NCI-H226 (cell line): ENCODE data around the gene TSHZ1.

ENCODE experiments used
- DNase-seq: peaks from one replicate; pipeline ENCODE4 v3.0.0-alpha.2; 2015

Gene TSHZ1

DNA sequence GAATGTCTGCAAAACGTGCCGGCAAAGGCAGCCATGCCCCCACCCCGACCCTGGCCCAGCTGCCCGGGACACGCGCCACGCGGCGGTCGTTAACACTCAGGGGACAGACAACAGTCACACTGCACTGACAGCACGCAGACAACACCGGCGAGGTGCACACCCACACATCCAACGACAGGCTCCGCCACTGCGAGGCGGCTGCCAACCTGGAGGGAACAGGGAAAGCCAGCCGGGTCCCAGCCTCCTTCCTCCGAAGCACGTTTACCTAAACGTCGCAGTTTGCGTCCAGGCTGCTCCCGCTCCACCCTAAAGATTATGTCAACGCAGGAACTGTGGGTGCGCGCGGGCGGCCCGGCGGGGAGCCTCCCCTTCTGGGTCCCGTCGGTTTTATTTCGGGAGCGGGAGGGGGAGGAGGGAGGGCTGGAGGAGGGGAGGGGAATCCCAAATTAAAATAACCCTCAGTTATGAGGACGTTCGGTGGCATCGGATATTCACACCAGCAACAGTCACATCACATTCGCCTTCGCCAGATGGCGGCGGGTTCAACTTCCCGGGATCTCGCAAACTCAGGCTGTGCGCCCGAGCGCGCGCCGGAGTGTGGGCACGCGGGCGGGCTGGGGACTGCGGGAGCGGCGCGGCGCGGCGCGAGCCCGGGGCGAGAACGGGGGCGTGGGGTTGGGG lies 2.3 kb upstream of the TSHZ1 start:
- DNase-seq: peak; percentile 26

DNA sequence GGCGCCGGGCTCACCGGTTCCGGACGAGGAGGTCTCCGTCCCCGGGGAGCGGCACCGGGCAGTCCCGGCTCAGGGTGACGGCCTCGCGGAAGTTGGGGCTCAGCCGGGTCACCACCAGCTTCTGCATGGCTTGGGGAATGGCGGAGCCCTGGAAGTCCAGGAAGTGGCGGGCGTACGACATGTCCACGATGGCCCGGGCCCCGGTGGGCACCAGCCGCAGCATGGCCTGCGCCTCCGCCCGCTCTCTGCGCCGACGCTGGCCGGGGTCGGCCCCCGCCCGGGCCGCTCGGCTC lies 1.8 kb upstream of the TSHZ1 start:
- no peak for DNase-seq

DNA sequence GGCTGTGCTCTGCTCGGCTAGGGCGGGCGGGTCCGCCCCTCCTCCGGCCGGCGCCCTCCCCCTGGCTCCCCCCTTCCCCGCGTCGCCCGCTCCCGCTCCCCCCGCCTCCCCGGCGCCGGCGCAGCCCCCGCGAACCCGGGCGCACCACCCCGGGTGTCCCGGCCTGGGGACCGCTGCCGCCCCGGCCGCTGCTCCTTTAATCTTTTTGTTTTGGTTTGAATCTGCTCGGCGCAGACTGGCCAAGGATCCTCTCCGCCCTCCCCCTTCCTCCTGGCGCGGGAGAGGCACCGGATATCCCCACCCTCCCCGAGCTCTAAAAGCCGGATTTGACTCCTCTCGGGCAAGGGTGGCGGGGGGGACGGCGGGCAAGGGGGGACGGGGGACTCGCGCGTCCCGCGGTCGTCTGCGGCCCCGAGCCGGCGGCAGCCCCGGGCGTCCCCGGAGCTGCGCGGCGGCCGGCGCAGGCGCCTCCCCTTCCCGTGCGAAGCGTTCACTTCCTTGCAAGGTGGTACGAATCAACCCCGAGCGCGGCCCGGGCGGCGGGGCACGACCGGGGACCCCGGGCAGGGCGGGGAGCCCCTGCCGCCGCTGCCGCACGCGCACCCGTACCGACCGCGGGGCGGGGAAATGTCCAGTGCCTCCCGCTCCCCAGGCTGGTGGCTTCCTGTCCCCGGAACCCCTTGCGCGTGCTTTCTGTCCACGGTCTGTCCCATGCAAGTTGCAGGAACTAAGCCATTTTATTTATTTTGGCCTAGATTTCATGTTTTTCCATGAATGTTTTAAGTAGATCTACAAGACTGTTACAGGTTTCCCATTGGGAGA lies 1.3 kb upstream of the TSHZ1 start, which contains the start of gene PTGR3:
PTGR3 (minus strand) TSS at position 11 of the 822 bp plus-strand sequence. CDS start 81 bp downstream, outside the sequence.
- DNase-seq: peak; percentile 48

DNA sequence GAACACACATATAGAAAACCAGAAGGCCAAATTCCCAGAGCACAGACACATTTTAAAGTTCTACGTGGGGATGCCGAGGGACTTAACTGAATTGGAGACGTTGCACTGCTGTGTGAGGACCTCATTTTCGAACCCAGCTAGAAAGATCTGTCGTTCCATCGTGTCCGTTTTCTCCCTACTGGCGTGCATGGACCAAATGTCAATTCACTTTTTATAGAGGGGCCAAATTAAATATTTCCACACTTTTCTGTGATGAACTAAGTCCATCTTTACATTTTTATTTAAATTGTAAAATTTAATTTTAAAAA lies 692 bp upstream of the TSHZ1 start:
- DNase-seq: no peak

DNA sequence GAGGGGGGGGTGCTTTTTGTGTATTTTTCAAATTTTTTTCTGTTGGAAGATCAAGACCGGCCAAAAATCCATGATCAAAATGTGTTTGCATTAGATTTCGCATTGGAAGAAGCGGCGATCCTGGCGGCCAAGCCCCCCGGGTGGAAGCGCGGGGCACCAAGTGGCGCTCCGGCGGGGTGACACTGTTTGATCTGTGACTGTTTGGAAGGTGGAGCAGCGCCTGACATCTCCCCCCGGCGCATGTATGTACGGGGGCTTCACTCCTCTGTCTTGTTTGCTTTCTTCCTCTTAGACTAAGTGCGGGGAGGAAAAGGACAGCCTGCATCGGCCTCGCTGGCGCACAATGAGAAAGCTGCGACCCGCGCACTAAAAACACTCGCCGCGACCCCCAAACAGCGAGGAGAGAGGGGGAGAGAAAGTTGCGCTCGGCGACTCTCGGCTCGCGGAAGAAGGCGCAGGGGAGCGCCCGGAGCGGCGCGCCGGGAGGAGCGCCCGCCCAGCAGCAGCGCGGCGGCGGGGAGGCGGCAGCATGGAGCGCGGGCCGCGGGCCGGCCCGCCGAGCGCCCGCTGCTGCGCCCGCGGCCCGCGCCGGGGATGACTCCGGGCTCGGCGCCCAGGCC lies 515 bp downstream of the TSHZ1 start:
- no peak for DNase-seq

DNA sequence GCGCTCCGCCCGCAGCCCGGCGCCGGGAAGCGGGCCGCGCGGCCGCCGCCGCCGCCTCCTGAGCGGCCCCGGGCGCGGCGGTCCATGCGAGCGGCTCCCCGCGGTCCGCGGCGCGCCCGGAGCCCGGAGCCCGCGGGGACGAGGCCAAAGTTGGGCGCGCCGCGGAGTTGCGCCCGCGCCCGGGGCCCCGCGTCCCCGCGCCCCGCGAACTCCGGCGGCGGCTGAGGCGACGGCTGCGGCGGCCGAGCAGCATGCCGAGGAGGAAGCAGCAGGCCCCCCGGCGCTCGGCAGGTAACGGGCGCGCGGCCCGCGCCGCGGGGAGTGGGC lies 992 bp downstream of the TSHZ1 start:
- DNase-seq: no peak

DNA sequence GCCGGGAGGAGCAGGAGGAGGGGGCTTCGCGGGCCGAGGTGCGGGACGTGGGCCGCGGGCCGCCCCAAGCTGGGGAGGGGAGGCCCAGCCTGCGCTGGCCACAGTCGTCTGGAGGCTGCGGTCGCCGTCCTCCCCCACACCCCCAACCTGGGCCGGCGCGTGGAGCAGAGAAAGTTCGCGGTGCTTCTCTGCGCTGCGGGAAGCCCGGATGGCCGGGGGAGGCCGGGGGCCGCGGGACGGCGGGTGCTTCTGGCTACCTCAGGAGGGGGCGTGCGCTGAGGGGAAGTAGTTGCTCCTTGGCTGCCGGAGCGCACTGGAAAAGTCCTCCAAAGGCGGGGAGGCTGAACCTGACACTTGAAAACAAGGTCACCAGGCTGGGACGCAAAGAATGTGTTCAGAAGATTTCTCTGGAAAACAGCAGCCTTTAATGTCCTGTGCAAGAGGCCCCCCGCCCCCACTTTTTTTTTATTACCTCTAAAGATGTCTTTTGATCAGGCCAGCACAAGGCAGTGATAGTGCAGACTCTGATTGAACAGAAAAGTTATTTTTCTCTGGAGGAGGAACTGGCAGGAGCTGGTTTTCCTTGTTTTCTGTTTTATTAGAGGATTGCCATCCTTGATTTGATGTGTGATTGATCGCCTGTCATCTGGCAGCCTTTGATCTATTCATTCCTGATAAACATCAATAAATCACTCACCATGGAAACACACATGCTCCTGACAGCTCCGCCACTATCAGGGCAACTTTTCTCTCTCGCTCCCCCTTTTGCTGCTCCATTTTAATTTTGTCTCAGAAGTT lies 1.6 kb downstream of the TSHZ1 start:
- no peak for DNase-seq

DNA sequence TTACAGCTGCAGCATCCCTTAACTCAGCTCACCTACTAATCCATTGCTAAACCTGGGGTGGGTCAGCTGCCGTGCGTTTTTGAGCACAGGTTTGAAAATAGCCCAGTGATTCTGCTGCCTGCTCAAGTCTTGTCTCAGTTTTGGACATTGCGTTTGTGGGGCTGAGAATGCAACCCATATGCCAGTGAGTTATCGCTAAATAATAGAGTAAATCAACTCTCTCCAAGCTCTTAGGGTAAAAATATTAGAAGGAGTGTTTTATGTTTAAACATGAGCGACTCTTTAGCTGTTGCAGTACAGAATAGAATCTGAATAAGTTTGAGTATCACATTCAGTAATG lies 2.1 kb downstream of the TSHZ1 start:
- no peak for DNase-seq

DNA sequence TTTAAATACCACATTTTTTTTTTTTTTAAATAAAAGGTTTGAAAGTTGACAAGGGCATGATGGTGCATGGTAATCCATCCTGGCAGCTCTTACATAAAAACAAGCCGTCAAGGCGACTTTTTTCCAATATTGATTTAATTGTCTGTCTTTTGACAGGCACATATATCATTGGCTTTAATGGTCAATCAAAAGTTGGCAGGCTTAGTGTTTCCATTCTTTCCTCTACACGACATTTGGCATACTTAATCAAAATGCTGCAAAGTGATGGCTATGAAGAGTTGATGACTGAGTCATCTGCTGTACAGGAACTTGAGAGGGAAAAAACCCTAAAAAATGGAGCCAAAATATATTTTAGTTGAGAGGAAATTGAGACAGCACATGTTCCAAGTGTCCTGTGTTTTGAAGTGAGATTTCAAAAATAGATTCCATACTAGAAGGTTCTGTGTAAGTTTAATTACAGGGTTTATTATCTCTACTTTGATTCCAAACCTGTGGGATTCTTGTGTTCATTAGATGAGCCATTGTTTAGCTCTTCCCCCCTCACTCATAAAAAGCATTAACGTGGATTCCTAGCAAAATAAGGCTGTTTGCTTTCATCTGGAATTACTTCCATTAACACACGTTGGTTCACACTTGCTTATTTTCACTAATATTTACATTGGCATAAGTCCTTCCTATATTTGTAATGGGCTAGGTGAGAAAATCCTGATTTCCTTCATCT lies 3.2 kb downstream of the TSHZ1 start:
- DNase-seq: no peak

DNA sequence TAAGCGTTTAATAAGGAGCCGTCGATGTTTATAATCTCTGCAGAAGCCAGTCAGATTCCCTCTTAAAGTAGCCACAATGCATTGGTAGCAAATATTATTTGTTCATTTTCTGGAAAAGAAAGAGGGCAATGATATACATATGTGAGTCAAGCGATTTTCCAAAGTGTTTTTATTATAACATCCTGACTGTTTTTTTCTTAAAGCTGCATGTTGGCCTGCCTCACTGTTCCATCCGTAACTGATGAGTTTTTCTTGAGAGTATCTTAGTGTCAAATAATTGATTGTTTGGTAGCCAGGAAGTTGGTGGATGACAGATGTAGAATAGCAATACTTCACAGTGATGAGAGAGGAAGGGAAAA lies 3.7 kb downstream of the TSHZ1 start:
- DNase-seq: no peak

DNA sequence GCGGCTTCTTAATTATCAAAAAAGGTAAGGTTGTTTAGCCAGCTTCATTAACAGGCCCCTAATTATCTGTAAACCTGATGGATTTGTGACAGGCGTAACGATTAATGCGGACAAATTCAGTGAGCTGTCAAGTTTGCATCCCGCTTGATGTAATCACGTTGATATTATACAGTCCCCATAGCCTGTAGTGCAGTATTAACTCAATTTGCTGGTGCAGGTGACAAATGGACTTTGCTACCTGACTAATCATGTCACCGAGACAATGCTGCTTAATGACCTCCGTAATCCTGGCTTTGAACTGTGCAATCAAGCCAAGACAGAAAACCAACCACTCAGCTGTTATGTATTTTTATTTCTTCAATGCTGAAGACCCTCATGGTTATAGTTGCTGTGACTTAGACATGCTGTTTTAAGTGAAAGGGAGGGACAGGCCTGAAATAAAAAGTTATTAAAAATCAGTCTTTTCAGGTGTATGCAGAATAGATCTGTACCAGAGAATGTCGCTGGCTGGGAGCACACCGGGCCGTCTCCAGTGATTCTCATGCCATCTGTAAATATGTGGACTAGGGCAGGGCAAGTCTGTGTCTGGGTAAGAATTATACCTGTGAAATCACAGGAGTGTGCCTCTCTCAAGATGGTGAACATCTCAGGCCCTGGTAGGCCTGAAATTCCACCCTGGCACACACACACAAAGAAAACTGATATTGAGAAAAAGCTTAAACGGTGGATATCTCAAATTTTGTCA lies 4.3 kb downstream of the TSHZ1 start:
- no peak for DNase-seq

DNA sequence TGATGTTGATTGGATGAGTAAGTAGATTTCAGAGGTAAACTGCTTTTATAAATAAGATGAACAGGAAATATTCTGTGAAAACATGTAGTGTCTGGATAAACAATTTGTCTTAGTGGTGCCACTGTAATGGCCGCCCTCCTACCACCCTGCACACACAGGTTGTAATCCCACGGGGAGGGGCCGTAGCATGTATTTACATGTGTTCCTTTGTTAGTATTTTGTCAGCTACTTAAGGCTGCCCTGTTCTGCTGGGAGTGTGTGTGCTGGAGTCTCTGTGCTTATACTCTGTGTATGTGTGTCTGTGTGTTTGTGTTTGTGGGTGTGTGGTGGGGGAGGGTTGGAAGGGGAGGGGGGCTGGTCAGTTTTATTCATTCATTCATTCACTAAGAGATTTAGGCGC lies 5.1 kb downstream of the TSHZ1 start:
- DNase-seq: no peak

DNA sequence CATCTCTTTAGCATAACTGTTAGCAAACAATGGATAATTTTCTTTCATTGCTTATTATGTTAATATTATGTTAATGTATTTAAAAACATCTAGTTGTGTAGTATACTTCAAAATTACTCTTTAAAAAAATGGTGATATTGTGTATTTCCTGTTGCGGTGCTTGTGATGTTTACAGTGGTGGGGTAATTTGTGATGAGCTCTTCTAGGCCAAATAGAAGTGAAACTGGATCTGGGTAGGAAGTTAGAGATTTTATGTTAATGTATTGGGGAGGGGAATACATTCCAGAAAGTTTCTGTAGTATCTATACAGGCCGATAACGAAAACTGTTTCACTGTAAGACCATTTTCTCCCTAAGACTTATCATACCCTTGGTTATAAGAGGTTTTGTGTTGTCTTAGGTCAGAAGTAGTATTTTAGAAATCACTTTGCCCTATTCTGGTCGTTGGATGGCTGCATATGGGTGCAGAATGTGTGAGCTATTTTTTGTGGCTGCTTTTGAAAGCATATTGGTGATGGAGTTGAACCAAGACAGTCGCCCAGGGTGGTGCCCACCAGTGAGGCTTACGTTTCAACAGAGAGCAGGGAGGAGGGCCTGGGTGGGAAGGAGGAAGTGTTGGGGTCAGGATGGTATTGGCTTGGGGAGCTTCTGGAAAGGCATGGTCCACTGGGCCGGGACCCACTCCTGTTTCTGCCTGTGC lies 5.8 kb downstream of the TSHZ1 start:
- DNase-seq: no peak

DNA sequence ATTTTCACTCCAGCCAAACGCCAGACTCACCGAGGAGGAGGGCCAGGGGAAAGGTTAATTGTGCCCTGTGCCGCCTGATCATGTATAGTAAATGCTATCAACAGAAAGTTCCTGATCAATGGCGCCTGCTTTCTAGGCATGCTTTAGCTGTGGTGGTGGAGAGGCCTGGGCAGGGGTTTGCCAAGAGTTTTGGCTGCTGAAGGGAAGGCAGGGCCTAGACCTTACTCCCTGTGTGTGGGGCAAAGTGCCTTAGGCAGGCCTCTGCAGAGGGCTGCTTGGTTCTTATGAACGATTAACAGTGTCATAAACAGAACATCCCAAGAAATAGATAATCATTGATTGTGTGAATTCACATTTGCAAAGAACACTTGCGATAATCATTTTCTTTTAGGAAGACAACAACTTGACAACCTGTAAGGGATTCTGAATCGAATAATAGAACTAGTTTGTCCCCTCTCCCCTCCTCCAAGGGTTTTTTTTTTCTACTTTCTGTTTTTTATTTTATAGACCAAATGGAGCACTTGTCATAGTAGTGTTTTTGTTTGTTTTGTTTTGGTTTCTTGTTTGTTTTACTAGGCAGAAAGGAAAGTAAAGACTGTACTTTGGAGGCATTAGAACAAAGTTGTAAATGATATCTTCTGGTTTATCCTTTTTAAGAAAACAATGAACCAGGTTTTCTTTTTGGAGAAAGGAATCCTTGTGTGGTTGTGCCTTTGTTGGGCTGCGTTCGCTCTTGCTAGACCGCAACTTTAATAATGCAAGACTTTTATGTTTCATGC lies 6.5 kb downstream of the TSHZ1 start:
- no peak for DNase-seq

DNA sequence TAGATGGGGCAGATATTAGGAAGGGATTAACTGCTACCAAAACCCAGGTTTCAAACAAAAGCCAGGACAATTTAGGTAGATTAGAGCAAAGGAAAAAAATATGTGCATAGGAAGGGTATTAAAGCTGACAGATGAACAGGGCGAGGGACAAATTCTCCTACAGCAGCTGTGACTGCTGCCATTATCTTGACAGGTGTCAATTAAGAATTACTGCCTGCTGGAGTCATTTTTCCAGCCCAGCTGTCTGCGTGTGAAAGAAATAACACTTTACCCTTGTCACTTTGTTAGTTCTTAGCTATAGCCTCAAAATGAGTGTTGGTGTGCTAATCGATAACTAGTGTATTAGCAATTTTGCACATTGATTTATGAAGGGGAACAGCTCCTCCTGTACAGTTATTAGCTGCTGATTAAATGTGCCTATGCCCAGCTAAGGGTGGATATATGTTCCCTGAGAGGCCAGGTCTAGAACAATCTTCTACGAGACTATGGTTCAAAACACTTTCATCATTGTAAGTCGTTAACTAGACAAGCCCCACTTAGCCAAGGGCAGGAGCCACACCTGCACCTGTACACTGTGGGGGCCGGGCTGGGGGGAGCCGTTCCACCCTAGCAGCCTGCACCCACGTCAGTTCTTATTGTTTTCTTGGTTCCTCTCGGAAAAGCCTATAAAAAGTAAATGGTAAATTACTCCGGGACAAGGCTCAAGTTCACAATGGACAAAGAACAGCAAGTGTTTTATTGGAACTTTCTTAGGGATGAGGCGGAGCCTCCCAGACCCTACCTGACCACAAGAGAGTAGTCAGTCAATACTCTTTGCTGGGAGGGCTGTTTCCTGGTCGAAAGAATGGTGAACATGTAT lies 7.7 kb downstream of the TSHZ1 start:
- DNase-seq: no peak

DNA sequence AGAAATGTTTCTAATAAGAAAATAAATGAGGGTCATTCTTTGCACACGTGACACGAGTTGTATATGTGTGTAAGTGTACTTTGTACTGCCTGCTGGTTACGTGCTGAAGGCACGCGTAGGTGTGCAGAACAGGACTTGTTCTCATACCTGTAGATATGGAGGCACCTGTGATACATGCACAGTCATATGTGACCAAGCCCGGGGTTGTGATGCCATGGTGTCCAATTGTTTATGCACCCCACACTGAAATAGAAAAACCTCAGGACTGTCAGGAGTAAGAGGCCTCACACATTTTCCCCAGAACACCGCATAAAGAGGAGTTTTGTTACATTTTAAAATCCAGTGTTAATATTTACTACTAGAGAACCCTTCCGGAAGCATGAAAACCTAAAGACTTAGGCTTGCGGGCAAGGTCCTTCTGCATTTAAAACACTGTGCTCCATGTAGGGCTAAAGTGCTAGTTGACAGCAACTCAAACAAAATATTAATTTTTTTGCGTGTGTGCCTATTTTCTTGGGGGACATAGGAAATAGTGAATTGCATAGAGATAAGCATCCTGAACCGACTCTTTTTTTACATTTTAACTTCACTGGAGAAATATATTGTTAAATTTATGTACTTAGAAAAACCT lies 9.3 kb downstream of the TSHZ1 start:
- DNase-seq: no peak

DNA sequence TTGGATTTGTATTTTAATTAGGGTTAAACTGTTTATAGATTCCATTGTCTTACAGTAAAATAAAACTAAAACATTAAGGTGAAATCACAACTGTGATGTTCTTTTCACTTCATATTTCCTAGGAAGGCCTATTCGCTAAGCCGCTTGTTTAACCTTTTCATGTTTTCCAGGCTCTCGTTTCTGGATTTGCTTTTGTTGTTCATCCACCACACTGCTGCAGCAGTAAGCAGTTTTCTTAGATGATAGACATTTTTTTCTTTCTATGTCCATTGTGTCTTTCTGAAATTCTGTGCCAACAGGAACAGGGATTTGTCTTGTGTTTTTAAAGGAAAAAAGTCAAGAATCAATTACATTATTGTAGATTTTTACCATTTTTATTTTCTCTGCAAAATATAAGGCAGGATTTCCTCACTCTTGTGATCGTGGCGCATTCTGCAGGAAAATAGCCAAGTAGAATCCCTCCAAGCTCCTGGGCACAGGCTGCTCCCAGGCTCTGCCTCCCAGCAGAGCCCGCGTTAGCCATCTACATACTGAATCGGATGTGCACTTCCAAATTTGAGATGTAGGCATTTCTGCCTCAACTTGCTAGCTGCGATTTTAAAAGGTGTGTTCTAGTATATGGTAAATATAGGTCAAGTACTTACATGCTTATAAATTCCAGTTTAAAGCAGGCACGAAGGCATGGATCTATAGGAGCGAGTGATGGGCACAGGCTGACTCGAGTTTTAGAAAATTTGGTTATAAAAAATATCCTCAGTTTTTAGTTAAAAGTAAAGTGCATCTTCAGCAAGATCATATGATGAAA lies 10.2 kb downstream of the TSHZ1 start:
- no peak for DNase-seq

DNA sequence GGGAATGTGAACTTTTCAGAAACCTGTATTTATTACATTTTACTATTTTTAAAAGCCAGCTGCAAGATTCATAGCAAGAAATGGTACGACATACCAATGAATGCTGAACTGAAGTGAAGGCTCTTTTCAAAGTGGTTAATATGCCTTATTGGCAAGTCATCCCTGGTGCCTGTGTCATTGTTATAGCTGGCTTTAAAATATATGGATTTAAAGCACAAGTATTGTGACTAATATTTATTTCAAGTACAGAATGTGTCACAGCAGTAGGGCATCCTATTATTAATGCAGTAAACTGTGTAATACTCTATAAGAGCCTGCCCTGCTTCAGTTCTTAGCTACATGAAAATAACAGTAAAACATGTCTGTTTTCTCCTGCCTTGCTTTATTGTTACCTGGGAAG lies 10.8 kb downstream of the TSHZ1 start:
- no peak for DNase-seq

DNA sequence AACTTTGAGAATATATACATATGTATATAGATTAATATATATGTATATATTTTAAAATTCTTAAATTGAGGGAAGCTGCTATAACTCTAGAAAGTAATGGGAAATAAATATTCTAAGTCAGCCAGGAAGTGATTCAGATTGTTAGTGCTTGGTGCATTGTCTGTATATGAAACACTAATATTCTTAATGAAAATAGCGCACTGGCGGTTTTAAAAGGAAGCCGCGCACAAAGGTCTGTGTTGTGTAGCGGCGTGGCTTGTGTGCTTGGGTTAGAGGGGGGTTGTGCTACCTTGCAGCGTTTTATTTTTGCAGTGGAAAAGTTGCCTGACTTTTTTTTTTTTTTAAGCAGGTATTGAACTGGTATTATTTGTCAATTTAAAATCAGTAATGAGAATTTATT lies 11.3 kb downstream of the TSHZ1 start:
- no peak for DNase-seq
